Epidermal melanocyte (primary cell): Measurements from ENCODE around the gene URI1.
"Not testable (repeated sequence)": the region's sequence is repeated elsewhere in the genome, so short reads cannot be mapped to it uniquely, and the experiment has no call there.

ENCODE experiments used
- DNase-seq: peaks from one replicate; pipeline ENCODE4 v3.0.0; 2011; ENCODE audit warnings: low spot score; ENCODE audit not compliant: insufficient read length

The URI1 gene, protein sequence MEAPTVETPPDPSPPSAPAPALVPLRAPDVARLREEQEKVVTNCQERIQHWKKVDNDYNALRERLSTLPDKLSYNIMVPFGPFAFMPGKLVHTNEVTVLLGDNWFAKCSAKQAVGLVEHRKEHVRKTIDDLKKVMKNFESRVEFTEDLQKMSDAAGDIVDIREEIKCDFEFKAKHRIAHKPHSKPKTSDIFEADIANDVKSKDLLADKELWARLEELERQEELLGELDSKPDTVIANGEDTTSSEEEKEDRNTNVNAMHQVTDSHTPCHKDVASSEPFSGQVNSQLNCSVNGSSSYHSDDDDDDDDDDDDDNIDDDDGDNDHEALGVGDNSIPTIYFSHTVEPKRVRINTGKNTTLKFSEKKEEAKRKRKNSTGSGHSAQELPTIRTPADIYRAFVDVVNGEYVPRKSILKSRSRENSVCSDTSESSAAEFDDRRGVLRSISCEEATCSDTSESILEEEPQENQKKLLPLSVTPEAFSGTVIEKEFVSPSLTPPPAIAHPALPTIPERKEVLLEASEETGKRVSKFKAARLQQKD

DNA sequence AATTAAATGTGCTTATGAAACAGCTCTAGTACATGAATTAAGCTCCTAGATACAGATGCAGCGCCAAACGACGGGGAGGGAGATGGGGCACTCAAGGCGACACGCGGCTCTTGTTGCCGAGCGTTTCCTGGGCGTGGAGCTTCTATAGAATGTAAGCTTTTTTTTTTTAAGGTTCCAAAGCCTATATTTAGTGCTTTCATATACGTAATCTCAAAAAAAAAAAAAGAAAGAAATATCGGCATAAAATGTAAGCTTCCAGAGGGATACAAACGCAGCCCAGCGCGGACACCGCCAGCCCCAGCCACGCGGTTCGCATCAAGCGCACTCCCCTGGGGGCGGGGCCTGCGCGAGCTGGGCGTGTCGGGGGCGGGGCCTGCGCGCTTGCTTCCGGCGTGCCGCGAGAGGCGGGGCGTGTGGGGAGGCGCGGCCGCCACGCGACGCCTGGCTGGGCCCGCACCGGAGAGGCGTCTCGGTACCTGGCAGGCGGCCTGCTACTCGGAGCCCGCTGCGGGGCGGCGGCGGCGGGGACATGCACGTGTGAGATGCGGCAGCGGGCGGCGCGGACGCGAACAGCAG is at the start of gene URI1:
URI1 (plus strand) TSS at position 412 of the 576 bp plus-strand sequence. CDS start 309 bp downstream, outside the sequence.
- peak; percentile 85 for DNase-seq

DNA sequence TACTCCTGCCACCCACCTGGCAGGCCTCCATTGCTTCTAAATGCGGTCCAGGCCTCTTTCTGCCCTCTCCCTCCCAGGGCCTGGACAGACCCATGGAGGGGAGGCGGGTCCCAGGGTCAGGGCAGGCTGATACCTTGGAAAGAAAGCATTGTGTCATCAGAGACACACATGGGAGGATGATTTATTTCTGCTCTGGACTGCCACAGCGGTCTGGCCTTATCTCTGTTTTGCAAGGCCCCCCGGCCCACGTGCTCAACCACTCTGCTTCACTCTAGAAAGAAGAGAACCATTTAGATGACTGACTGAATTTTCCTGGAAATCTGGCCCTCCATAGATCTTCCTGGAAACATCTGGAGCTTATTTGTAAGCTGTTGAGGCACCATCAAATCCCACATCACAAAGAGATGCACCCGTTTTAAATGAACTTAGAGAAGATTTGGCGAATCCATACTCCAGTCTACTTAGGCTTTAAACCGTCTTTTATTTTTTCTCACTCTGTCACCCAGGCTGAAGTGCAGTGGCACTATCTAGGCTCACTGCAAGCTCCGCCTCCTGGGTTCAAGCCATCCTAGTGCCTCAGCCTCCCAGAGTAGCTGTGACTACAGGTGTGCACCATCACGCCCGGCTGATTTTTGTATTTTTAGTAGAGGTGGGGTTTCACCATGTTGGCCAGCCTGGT is 48.3 kb upstream of the URI1 start:
- DNase-seq = no peak

DNA sequence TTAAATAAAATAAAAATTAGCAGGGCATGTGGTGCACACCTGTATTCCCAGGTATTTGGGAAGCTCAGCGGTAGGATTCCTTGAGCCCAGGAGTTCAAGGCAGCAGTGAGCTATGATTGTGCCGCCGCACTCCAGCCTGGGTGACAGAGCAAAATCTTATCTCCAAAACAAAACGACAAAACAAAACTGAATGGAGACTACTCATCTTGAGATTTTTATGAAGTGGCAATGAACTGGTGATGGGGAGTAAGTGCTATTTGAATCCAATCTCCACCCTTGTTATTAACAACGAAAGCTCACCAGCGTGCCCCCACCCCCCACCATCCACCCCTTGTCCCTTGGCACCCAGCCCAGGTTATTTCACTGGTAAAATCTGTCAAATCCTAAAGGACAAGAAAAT is 45.2 kb upstream of the URI1 start:
- no peak for DNase-seq

- DNase-seq = no peak
These were observed 44.6 kb upstream of the URI1 start for GRCh38 chr19:29897466-29897865.

DNA sequence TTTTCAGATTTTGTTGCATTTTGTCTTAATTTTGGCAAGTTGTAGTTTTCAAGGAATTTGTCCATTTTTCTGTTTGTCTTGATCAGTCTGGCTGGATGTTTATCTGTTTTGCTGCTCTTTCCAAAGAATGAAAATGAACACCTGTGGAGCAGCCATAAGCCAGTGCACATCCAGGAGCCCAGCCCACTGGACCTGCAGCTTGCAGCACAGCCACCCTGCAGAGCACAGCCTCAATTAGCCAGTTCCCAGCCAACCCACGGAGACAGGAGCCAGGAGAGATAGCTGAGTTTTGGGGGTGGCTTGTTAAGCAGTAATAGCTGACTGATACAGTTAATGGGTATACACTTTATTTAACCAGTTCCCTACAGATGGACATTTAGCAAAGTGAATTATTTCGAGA is 38.0 kb upstream of the URI1 start:
- no peak for DNase-seq

- no peak for DNase-seq
These were observed 32.8 kb upstream of the URI1 start for GRCh38 chr19:29908963-29909944.

- DNase-seq = no peak
These were observed 27.1 kb upstream of the URI1 start for GRCh38 chr19:29914933-29915332.

- DNase-seq = not testable (repeated sequence)
These were observed 26.2 kb upstream of the URI1 start for GRCh38 chr19:29915832-29916231.

GRCh38 chr19:29917911-29918310 is 24.1 kb upstream of the URI1 start:
- DNase-seq = no peak

DNA sequence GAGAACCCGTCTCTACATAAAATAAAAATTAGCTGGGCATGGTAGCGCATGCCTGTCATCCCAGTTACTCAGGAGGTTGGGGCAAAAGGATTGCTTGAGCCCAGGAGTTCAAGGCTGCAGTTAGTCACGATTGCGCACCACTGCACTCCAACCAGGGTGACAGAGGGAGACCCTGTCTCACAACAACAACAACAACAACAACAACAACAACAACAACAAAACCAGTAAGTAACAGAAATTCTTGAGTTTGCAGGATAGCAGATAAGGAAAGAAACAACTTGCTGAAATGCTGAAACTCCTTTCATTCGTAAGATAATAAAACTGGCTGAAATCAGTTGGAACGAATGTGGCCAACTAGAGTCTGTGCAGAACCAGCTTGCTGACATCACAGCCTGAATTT is 23.1 kb upstream of the URI1 start:
- no peak for DNase-seq

DNA sequence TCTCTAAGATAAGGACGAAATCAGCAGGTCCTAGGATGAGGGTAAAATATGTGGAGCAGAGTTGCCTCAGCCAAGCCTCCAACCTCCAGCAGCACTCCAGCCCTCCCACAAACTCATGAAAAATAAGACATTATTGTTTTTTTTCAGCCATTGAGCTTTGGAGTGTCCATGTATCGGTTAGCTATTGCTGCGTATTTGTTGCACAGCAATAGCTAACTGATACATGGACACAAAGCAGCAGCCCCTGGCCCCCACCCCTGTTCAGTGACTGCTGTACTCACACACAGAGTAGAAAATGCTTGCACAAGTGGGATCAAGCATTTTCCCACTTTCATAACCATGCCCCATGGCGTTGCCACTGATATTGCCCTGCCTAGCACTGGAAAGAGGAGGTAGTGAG is 19.1 kb upstream of the URI1 start:
- no peak for DNase-seq

DNA sequence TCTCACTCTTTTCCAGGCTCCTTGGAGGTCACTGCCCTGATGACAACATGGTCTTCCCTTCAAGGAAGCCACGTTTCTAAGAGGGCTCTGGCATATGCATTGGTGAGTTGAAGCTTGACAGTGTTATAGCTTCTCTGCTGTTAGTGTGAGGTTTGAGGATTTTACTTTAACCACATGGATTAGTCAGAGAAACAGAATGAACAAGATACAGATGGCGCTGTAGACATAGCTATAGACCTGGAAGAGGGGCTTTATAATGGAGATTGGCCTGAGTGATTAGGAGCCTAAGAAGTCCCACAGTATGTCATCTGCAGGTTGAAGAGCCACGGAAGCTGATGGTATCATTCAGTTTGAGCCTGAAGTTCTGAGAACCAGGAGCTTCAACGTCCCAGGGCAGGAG is 18.4 kb upstream of the URI1 start:
- DNase-seq = no peak

GRCh38 chr19:29926031-29926430 is 16.0 kb upstream of the URI1 start:
- no peak for DNase-seq

DNA sequence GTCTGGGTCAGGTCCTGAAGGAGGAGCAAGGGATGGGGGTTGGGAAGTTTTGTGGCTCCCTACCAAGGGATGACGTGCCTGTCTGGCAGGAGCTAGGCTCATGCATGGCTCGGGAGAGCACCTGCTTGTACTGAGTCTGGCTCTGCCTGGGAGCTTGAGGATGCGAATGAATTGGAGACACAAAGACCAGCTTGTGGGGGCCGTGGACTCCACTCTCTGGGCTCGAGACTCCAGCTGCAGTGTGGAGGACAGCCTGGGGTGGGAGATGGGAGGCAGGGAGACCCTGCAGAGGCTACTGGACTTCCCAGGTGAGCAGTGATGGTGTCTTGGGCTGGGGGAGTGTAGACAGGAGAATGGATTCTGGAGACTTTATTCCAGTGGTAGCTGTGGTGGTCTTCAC is 15.2 kb upstream of the URI1 start:
- DNase-seq = peak; percentile 2

DNA sequence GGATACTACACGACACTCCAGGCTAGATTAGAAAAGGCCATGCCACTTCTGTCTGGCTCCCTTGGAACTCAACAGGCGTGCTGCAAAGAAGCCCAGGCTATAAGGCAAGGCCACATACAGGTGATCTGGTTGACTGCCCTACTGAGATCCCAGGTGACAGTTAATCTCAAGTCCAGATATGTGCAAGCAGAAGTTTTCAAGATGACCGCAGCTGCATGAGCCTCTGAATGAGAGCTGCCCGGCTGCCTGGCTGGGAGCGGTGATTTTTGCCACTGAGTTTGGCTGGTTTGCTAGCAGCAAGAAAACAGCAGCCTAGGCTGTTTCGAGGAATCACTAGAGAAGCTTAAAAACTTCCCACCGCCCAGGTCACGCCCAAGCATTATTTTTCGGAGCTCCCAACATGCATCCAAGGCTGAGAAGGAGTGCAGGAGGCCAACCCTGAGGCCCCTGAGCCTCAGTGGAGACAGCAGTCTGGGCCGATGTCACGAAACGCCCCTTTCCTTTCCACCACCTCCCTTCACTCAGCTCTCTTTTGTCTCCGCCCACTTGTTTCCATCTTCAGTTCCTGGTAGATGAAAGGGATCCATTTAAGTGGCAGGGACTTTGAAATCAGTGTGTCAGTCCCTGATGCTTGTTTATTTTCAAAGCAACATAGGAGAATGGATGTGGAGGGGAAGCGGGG is 14.0 kb upstream of the URI1 start:
- DNase-seq = no peak

DNA sequence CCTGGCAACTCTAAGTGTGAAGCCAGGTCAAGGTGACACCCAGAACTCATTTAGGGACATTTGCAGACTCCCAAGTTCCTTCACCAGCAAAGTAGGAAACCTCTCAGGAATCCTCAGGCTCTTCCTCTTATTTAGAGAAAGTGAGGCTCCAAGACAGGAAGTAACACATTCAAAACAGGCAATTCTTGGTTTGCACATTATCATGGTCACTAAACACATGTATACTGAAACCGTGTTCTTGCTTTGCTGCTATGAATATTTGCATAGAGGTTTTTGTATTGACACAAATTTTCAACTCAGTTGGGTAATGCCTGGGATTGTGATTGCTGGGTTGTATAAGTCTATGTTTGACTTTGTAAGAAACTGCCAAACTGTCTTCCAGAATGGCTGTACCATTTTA is 13.2 kb upstream of the URI1 start:
- no peak for DNase-seq

DNA sequence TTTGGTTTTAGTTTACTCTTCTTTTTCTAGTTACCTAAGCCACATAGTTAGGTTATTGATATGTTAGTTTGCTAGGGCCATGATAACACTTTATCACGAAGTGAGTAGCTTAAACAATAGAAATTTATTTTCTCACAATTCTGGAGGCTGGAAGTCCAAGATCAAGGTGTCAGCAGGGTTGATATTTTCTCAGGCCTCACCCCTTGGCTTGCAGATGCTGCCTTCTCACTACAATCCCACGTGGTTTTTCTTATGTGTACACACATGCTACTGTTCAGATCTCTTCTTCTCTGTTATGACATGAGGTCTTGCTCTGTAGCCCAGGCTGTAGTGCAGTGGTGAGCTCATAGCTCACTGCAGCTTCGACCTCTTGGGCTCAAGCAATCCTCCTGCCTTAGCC is 7.8 kb upstream of the URI1 start:
- DNase-seq = no peak

DNA sequence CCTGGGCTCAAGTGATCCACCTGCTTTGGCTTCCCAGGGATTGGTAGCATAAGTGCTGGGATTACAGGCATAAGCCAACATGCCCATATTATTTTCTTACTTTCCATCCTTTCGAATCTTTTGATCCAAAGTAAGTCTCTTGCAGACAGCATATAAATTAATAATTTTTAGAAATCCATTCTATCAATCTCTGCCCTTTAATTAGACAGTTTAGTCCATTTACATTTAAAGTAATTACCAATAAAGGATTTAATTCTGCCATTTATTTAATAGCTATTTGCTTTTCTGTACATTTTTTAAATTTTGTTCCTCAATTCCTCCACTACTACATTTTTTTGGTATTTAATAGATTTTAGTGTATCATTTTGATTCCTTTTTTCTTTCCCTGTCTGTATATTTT is 7.3 kb upstream of the URI1 start:
- DNase-seq = no peak

DNA sequence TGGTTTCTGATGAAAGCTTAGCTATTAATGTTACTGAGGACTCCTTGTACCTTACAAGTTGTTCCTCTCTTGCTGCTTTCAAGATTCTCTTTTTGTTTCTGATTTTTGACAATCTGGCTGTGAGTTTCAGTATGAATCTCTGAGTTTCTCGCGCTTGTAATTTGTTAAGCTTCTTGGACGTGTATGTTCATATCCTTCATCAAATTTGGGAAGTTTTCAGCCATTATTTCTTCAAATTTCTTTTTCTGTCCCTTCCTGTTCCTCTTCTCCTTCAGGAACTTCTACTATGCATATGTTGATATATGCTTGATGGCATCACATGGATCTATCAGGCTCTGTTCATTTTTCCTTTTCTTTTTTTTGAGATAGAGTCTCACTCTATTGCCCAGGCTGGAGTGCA is 5.6 kb upstream of the URI1 start:
- no peak for DNase-seq

GRCh38 chr19:29939628-29940027 is 2.4 kb upstream of the URI1 start:
- no peak for DNase-seq
